IPS-18a (cell line): Measurements from ENCODE around the gene MRPL16.

Experiments used
- H3K27ac ChIP-seq: one replicate; pipeline ENCODE4 v1.5.1; 2013; ENCODE audit warnings: low read length
- H3K27me3 ChIP-seq: one replicate; pipeline ENCODE4 v1.6.1; 2013; ENCODE audit warnings: mild to moderate bottlenecking, low read length; ENCODE audit not compliant: control insufficient read depth, insufficient read depth
- H3K36me3 ChIP-seq: one replicate; pipeline ENCODE4 v1.6.1; 2013; ENCODE audit warnings: low read depth, low read length; ENCODE audit not compliant: control insufficient read depth
- H3K4me1 ChIP-seq: one replicate; pipeline ENCODE4 v1.6.1; 2013; ENCODE audit warnings: low read depth, low read length; ENCODE audit not compliant: control insufficient read depth
- H3K4me3 ChIP-seq: one replicate; pipeline ENCODE4 v1.5.1; 2013; ENCODE audit warnings: low read length
- H3K9ac ChIP-seq: one replicate; pipeline ENCODE4 v1.6.1; 2013; ENCODE audit warnings: mild to moderate bottlenecking, low read length, moderate library complexity
- H3K9me3 ChIP-seq: one replicate; pipeline ENCODE4 v1.6.1; 2013; ENCODE audit warnings: low read depth, low read length; ENCODE audit not compliant: control insufficient read depth

MRPL16 gene

GRCh38 chr11:59810911-59811259 lies 307 bp upstream of the MRPL16 start:
- H3K9ac ChIP-seq: peak overlapping the region; percentile 92
- peaks cover 18% of the 10 kb centered on the region for H3K4me1 ChIP-seq
- H3K27ac ChIP-seq: no peak overlapping the region
- H3K27me3 ChIP-seq: no peaks in the 10 kb centered on the region
- H3K4me3 ChIP-seq: peak overlapping the region; percentile 85
- H3K36me3 ChIP-seq: peaks cover 29% of the 10 kb centered on the region
- H3K9me3 ChIP-seq: no peaks in the 10 kb centered on the region

- H3K4me1 ChIP-seq: peaks cover 6% of the 10 kb centered on the region
- no peak overlapping the region for H3K9ac ChIP-seq
- H3K27me3 ChIP-seq: no peaks in the 10 kb centered on the region
- H3K36me3 ChIP-seq: peaks cover 49% of the 10 kb centered on the region
- H3K9me3 ChIP-seq: no peaks in the 10 kb centered on the region
- no peak overlapping the region for H3K27ac ChIP-seq
- H3K4me3 ChIP-seq: no peak overlapping the region
These were observed 3.4 kb downstream of the MRPL16 start for GRCh38 chr11:59807047-59807610.

GRCh38 chr11:59804061-59804460 lies 6.5 kb downstream of the MRPL16 start:
- Histone ChIP-seq H3K36me3 (peaks cover 59% of the 10 kb centered on the region), H3K9me3 (no peaks in the 10 kb centered on the region), H3K9ac (no peak overlapping the region), H3K4me1 (no peaks in the 10 kb centered on the region), H3K27ac (no peak overlapping the region), H3K27me3 (no peaks in the 10 kb centered on the region), H3K4me3 (no peak overlapping the region)

GRCh38 chr11:59802639-59803176 lies 7.9 kb downstream of the MRPL16 start:
- Histone ChIP-seq H3K4me1 (no peaks in the 10 kb centered on the region), H3K36me3 (peaks cover 50% of the 10 kb centered on the region), H3K27ac (no peak overlapping the region), H3K27me3 (no peaks in the 10 kb centered on the region), H3K9ac (no peak overlapping the region), H3K9me3 (no peaks in the 10 kb centered on the region), H3K4me3 (no peak overlapping the region)

GRCh38 chr11:59801981-59802638 lies 8.5 kb downstream of the MRPL16 start:
- Histone ChIP-seq H3K9me3 (no peaks in the 10 kb centered on the region), H3K27ac (no peak overlapping the region), H3K36me3 (peaks cover 50% of the 10 kb centered on the region), H3K27me3 (no peaks in the 10 kb centered on the region), H3K4me3 (no peak overlapping the region), H3K4me1 (no peaks in the 10 kb centered on the region), H3K9ac (no peak overlapping the region)

- H3K36me3 ChIP-seq: peaks cover 49% of the 10 kb centered on the region
- H3K9ac ChIP-seq: no peak overlapping the region
- no peaks in the 10 kb centered on the region for H3K4me1 ChIP-seq
- no peak overlapping the region for H3K27ac ChIP-seq
- H3K4me3 ChIP-seq: no peak overlapping the region
- H3K9me3 ChIP-seq: no peaks in the 10 kb centered on the region
- no peaks in the 10 kb centered on the region for H3K27me3 ChIP-seq
These were observed 9.3 kb downstream of the MRPL16 start for GRCh38 chr11:59801160-59801706.

GRCh38 chr11:59800390-59801025 lies 10.1 kb downstream of the MRPL16 start:
- Histone ChIP-seq H3K27ac (no peak overlapping the region), H3K27me3 (no peaks in the 10 kb centered on the region), H3K9ac (no peak overlapping the region), H3K4me1 (no peaks in the 10 kb centered on the region), H3K9me3 (no peaks in the 10 kb centered on the region), H3K36me3 (peaks cover 49% of the 10 kb centered on the region), H3K4me3 (no peak overlapping the region)

- H3K36me3 ChIP-seq: peaks cover 69% of the 10 kb centered on the region
- H3K4me1 ChIP-seq: no peaks in the 10 kb centered on the region
- H3K9ac ChIP-seq: no peak overlapping the region
- no peak overlapping the region for H3K4me3 ChIP-seq
- H3K27me3 ChIP-seq: no peaks in the 10 kb centered on the region
- H3K9me3 ChIP-seq: no peaks in the 10 kb centered on the region
- H3K27ac ChIP-seq: no peak overlapping the region
These were observed 16.2 kb downstream of the MRPL16 start for GRCh38 chr11:59794417-59794816.

GRCh38 chr11:59792507-59792906 lies 18.1 kb downstream of the MRPL16 start:
- Histone ChIP-seq H3K27ac (no peak overlapping the region), H3K9me3 (no peaks in the 10 kb centered on the region), H3K36me3 (peaks cover 76% of the 10 kb centered on the region)

GRCh38 chr11:59791639-59792038 lies 18.9 kb downstream of the MRPL16 start:
- Histone ChIP-seq H3K9me3 (no peaks in the 10 kb centered on the region), H3K27ac (no peak overlapping the region), H3K4me1 (no peaks in the 10 kb centered on the region), H3K9ac (no peak overlapping the region), H3K4me3 (no peak overlapping the region), H3K27me3 (no peaks in the 10 kb centered on the region), H3K36me3 (peaks cover 69% of the 10 kb centered on the region)

More at GRCh38 chr11:59792507-59792906, 18.1 kb downstream of the MRPL16 start:
- no peak overlapping the region for H3K4me3 ChIP-seq
- no peak overlapping the region for H3K9ac ChIP-seq
- H3K4me1 ChIP-seq: no peaks in the 10 kb centered on the region
- no peaks in the 10 kb centered on the region for H3K27me3 ChIP-seq

GRCh38 chr11:59787816-59788215 lies 22.8 kb downstream of the MRPL16 start:
- no peaks in the 10 kb centered on the region for H3K27me3 ChIP-seq
- H3K9me3 ChIP-seq: no peaks in the 10 kb centered on the region
- H3K36me3 ChIP-seq: peaks cover 33% of the 10 kb centered on the region
- no peak overlapping the region for H3K4me3 ChIP-seq
- no peaks in the 10 kb centered on the region for H3K4me1 ChIP-seq
- H3K9ac ChIP-seq: no peak overlapping the region
- no peak overlapping the region for H3K27ac ChIP-seq
